ENCODE measurements around the gene FBXO44.

The FBXO44 gene

GRCh38 chr1:11670747-11671146, 16.1 kb downstream of the FBXO44 start:
- TF ChIP-seq CTCF (IDR thresholded peaks at IDR 0.05), result no peak
- DNase-seq, result no peak
- peaks cover 35% of the 10 kb centered on the region for H3K36me3 Mint-ChIP-seq (ENCODE audit: low read depth)
- no peaks in the 10 kb centered on the region for H3K9me3 Mint-ChIP-seq
- H3K4me1 Mint-ChIP-seq, result peaks cover 8% of the 10 kb centered on the region
- peaks cover 17% of the 10 kb centered on the region for H3K27me3 Mint-ChIP-seq (ENCODE audit: low read depth, poor library complexity)
- H3K27ac Mint-ChIP-seq, result peak overlapping the region; percentile 76
- H3K4me3 Mint-ChIP-seq, result no peak overlapping the region

GRCh38 chr1:11671205-11671543, 16.5 kb downstream of the FBXO44 start:
- Mint-ChIP-seq H3K9me3 (no peaks in the 10 kb centered on the region), H3K27ac (no peak overlapping the region), H3K4me1 (peaks cover 8% of the 10 kb centered on the region), H3K27me3 (ENCODE audit: low read depth, poor library complexity) (peaks cover 13% of the 10 kb centered on the region), H3K4me3 (no peak overlapping the region), H3K36me3 (ENCODE audit: low read depth) (peaks cover 38% of the 10 kb centered on the region)
- DNase-seq, result no peak
- no peak for TF ChIP-seq CTCF (IDR thresholded peaks at IDR 0.05)

- Mint-ChIP-seq H3K9me3 (no peaks in the 10 kb centered on the region), H3K36me3 (ENCODE audit: low read depth) (peaks cover 38% of the 10 kb centered on the region), H3K4me3 (no peak overlapping the region), H3K27me3 (ENCODE audit: low read depth, poor library complexity) (peaks cover 9% of the 10 kb centered on the region), H3K4me1 (peaks cover 8% of the 10 kb centered on the region), H3K27ac (no peak overlapping the region)
- no peak for DNase-seq
- no peak for TF ChIP-seq CTCF (IDR thresholded peaks at IDR 0.05)
Measured at GRCh38 chr1:11671544-11672286, 17.0 kb downstream of the FBXO44 start.

GRCh38 chr1:11673089-11673769, 18.6 kb downstream of the FBXO44 start:
- no peaks in the 10 kb centered on the region for H3K9me3 Mint-ChIP-seq
- H3K27me3 Mint-ChIP-seq (ENCODE audit: low read depth, poor library complexity), result no peaks in the 10 kb centered on the region
- H3K4me1 Mint-ChIP-seq, result peaks cover 8% of the 10 kb centered on the region
- no peak overlapping the region for H3K27ac Mint-ChIP-seq
- TF ChIP-seq CTCF (IDR thresholded peaks at IDR 0.05), result no peak
- H3K36me3 Mint-ChIP-seq (ENCODE audit: low read depth), result peaks cover 33% of the 10 kb centered on the region
- DNase-seq, result no peak
- H3K4me3 Mint-ChIP-seq, result no peak overlapping the region

GRCh38 chr1:11674488-11674887, 19.8 kb downstream of the FBXO44 start:
- TF ChIP-seq CTCF (IDR thresholded peaks at IDR 0.05), result no peak
- no peaks in the 10 kb centered on the region for H3K9me3 Mint-ChIP-seq
- no peak overlapping the region for H3K27ac Mint-ChIP-seq
- peaks cover 33% of the 10 kb centered on the region for H3K36me3 Mint-ChIP-seq (ENCODE audit: low read depth)
- H3K27me3 Mint-ChIP-seq (ENCODE audit: low read depth, poor library complexity), result no peaks in the 10 kb centered on the region
- H3K4me1 Mint-ChIP-seq, result no peaks in the 10 kb centered on the region
- no peak overlapping the region for H3K4me3 Mint-ChIP-seq
- DNase-seq, result no peak

- Mint-ChIP-seq H3K4me1 (no peaks in the 10 kb centered on the region), H3K27me3 (ENCODE audit: low read depth, poor library complexity) (peaks cover 4% of the 10 kb centered on the region), H3K9me3 (no peaks in the 10 kb centered on the region), H3K36me3 (ENCODE audit: low read depth) (peaks cover 30% of the 10 kb centered on the region), H3K4me3 (no peak overlapping the region), H3K27ac (no peak overlapping the region)
- no peak for TF ChIP-seq CTCF (IDR thresholded peaks at IDR 0.05)
- no peak for DNase-seq
Measured at GRCh38 chr1:11675325-11675724, 20.6 kb downstream of the FBXO44 start.
